ENCODE measurements around the gene COX7A2L.

COX7A2L gene

GRCh38 chr2:42336361-42336965, 24.6 kb downstream of the COX7A2L start:
- no peak for TF ChIP-seq EGR1 (IDR thresholded peaks at IDR 0.05)
- no peak for TF ChIP-seq ZBTB7A (IDR thresholded peaks at IDR 0.05; ENCODE audit: low read depth)
- TF ChIP-seq NFIC (IDR thresholded peaks at IDR 0.05), result no peak
- TF ChIP-seq, protein P1, sequence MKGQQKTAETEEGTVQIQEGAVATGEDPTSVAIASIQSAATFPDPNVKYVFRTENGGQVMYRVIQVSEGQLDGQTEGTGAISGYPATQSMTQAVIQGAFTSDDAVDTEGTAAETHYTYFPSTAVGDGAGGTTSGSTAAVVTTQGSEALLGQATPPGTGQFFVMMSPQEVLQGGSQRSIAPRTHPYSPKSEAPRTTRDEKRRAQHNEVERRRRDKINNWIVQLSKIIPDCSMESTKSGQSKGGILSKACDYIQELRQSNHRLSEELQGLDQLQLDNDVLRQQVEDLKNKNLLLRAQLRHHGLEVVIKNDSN (IDR thresholded peaks at IDR 0.05), result no peak
- no peak for TF ChIP-seq EP300 (IDR thresholded peaks at IDR 0.05; ENCODE audit: borderline replicate concordance)
- no peak for TF ChIP-seq TCF12 (IDR thresholded peaks at IDR 0.05; ENCODE audit: low read depth)
- TF ChIP-seq MAX (IDR thresholded peaks at IDR 0.05), result no peak
- TF ChIP-seq TEAD4 (IDR thresholded peaks at IDR 0.05), result no peak
- TF ChIP-seq, protein P2, sequence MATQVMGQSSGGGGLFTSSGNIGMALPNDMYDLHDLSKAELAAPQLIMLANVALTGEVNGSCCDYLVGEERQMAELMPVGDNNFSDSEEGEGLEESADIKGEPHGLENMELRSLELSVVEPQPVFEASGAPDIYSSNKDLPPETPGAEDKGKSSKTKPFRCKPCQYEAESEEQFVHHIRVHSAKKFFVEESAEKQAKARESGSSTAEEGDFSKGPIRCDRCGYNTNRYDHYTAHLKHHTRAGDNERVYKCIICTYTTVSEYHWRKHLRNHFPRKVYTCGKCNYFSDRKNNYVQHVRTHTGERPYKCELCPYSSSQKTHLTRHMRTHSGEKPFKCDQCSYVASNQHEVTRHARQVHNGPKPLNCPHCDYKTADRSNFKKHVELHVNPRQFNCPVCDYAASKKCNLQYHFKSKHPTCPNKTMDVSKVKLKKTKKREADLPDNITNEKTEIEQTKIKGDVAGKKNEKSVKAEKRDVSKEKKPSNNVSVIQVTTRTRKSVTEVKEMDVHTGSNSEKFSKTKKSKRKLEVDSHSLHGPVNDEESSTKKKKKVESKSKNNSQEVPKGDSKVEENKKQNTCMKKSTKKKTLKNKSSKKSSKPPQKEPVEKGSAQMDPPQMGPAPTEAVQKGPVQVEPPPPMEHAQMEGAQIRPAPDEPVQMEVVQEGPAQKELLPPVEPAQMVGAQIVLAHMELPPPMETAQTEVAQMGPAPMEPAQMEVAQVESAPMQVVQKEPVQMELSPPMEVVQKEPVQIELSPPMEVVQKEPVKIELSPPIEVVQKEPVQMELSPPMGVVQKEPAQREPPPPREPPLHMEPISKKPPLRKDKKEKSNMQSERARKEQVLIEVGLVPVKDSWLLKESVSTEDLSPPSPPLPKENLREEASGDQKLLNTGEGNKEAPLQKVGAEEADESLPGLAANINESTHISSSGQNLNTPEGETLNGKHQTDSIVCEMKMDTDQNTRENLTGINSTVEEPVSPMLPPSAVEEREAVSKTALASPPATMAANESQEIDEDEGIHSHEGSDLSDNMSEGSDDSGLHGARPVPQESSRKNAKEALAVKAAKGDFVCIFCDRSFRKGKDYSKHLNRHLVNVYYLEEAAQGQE (IDR thresholded peaks at IDR 0.05; ENCODE audit: low read depth), result no peak
- TF ChIP-seq TAF1 (IDR thresholded peaks at IDR 0.05; ENCODE audit: low read depth), result no peak
- no peak for TF ChIP-seq CREB1 (IDR thresholded peaks at IDR 0.05; ENCODE audit: low read depth)
- no peak for TF ChIP-seq YY1 (IDR thresholded peaks at IDR 0.05; ENCODE audit: low read depth)
- TF ChIP-seq FOXM1 (IDR thresholded peaks at IDR 0.05; ENCODE audit: borderline replicate concordance, low read depth), result no peak
- TF ChIP-seq RAD21 (IDR thresholded peaks at IDR 0.05; ENCODE audit: low read depth), result no peak

- TF ChIP-seq TEAD4 (IDR thresholded peaks at IDR 0.05) (no peak), YY1 (IDR thresholded peaks at IDR 0.05; ENCODE audit: low read depth) (no peak)
Measured at GRCh38 chr2:42335514-42336104, 25.4 kb downstream of the COX7A2L start.

- no peak for TF ChIP-seq NFIC (IDR thresholded peaks at IDR 0.05)
Measured at GRCh38 chr2:42334220-42334619, 26.8 kb downstream of the COX7A2L start.

DNA sequence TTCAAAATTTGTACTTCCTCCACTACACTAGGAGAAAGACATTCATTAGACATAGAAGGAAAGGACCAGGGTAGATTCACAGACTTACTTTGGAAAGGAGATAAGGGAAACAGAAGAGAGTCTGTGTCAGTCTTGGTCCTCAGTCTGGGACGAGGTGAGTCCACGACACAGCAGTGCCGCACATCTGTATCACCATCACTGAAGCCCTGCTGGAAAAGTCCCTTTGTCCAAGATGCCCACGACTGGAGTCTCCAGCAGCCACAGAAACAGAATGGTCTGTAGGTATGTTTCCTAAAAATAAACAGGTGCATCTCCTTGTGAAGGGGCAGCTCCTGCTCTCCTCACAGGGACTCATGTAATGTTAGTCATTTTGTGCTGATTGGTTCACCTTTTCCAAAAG, 27.4 kb downstream of the COX7A2L start:
- TF ChIP-seq TCF12 (IDR thresholded peaks at IDR 0.05; ENCODE audit: low read depth) (no peak), TAF1 (IDR thresholded peaks at IDR 0.05; ENCODE audit: low read depth) (no peak)

DNA sequence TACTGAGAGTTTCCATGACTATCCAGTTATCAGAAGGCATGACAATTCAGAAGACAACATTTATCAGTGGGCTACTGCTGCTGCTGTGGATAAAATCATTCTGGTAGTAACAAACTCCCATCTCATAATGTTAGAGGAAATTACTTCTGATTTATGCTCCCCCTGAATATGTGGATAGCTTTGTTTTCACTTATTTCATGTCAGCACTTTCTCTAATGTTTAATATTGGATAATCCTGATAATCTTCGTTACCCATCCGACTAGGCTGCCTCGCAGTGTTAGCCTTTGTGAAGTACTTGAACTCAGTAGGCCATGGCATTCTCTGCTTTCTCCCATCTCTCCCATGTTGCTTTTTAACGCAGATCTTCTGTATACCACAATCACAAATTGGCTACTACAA, 28.4 kb downstream of the COX7A2L start:
- TF ChIP-seq EGR1 (IDR thresholded peaks at IDR 0.05) (no peak), CREB1 (IDR thresholded peaks at IDR 0.05; ENCODE audit: low read depth) (no peak), NFIC (IDR thresholded peaks at IDR 0.05) (no peak), ZBTB7A (IDR thresholded peaks at IDR 0.05; ENCODE audit: low read depth) (no peak), TEAD4 (IDR thresholded peaks at IDR 0.05) (no peak), YY1 (IDR thresholded peaks at IDR 0.05; ENCODE audit: low read depth) (no peak), CEBPB (IDR thresholded peaks at IDR 0.05) (no peak), RAD21 (IDR thresholded peaks at IDR 0.05; ENCODE audit: low read depth) (no peak), MAX (IDR thresholded peaks at IDR 0.05) (no peak), TCF12 (IDR thresholded peaks at IDR 0.05; ENCODE audit: low read depth) (no peak), TAF1 (IDR thresholded peaks at IDR 0.05; ENCODE audit: low read depth) (no peak), FOXM1 (IDR thresholded peaks at IDR 0.05; ENCODE audit: borderline replicate concordance, low read depth) (no peak)
- TF ChIP-seq, protein P1 (IDR thresholded peaks at IDR 0.05), result no peak
- TF ChIP-seq, protein P2 (IDR thresholded peaks at IDR 0.05; ENCODE audit: low read depth), result no peak

DNA sequence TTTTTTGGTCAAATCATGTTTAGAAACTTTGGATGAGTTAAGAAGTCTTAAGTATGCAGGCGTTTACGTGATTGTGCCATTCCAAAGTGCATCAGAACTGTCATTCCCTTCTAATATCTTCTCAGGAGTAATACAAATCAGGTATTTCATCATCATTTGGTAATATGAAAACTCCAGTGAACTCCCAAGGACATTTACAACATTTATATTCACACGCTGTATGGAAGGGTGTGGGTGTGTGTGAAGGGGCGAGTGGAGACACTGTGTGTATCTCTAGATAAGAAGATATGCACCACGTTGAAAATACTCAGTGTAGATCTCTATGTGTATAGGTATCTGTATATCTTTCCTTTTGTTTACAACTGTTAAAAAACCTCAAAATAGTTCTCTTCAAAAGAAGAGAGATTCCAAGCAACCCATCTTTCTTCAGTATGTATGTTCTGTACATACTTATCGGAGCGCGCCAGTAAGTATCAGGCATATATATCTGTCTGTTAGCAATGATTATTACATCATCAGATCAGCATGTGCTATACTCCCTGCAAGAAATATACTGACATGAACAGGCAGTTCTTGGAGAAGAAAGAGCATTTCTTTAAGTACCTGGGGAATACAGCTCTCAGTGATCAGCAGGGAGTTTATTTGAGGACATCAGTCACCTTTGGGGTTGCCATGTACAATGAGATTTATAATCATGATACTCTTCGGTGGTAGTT, 29.3 kb downstream of the COX7A2L start:
- TF ChIP-seq RAD21 (IDR thresholded peaks at IDR 0.05; ENCODE audit: low read depth) (no peak), ZBTB7A (IDR thresholded peaks at IDR 0.05; ENCODE audit: low read depth) (no peak), YY1 (IDR thresholded peaks at IDR 0.05; ENCODE audit: low read depth) (no peak), TEAD4 (IDR thresholded peaks at IDR 0.05) (no peak), EP300 (IDR thresholded peaks at IDR 0.05; ENCODE audit: borderline replicate concordance) (no peak), CREB1 (IDR thresholded peaks at IDR 0.05; ENCODE audit: low read depth) (no peak), TCF12 (IDR thresholded peaks at IDR 0.05; ENCODE audit: low read depth) (no peak), MAX (IDR thresholded peaks at IDR 0.05) (no peak), NFIC (IDR thresholded peaks at IDR 0.05) (no peak), CEBPB (IDR thresholded peaks at IDR 0.05) (no peak), TAF1 (IDR thresholded peaks at IDR 0.05; ENCODE audit: low read depth) (no peak), EGR1 (IDR thresholded peaks at IDR 0.05) (no peak), FOXM1 (IDR thresholded peaks at IDR 0.05; ENCODE audit: borderline replicate concordance, low read depth) (no peak)
- TF ChIP-seq, protein P1 (IDR thresholded peaks at IDR 0.05), result no peak
- TF ChIP-seq, protein P2 (IDR thresholded peaks at IDR 0.05; ENCODE audit: low read depth), result no peak

Data from Ishikawa (cell line).